GM08714 (cell line): ENCODE data around the gene ERP44.
"Not testable (repeated sequence)": the region's sequence is repeated elsewhere in the genome, so short reads cannot be mapped to it uniquely, and the experiment has no call there.

Source experiments
- H3K4me3 ChIP-seq: fragments of 200-500 bp; sonication (Bioruptor generic); 2 replicates; pipeline ENCODE4 v1.5.1; 2014; ENCODE audit warnings: mild to moderate bottlenecking, low read length, inconsistent platforms
- ZNF274 ChIP-seq: IDR thresholded peaks from 2 replicates; pipeline ENCODE4 v1.6.1; 2012; ENCODE audit warnings: mild to moderate bottlenecking, low read depth, low read length

Gene ERP44

GRCh38 chr9:100112677-100113336, 14.0 kb upstream of the ERP44 start:
- no peak for TF ChIP-seq ZNF274
- H3K4me3 ChIP-seq, result no peak overlapping the region

GRCh38 chr9:100111235-100111634, 12.4 kb upstream of the ERP44 start:
- no peak for TF ChIP-seq ZNF274
- H3K4me3 ChIP-seq, result no peak overlapping the region

- TF ChIP-seq ZNF274, result no peak
These were observed 9.8 kb upstream of the ERP44 start for GRCh38 chr9:100108559-100108958.

GRCh38 chr9:100106616-100107015, 7.8 kb upstream of the ERP44 start:
- no peak for TF ChIP-seq ZNF274
- no peak overlapping the region for H3K4me3 ChIP-seq

More at GRCh38 chr9:100108559-100108958, 9.8 kb upstream of the ERP44 start:
- no peak overlapping the region for H3K4me3 ChIP-seq

GRCh38 chr9:100105861-100106260, 7.1 kb upstream of the ERP44 start:
- TF ChIP-seq ZNF274, result no peak
- no peak overlapping the region for H3K4me3 ChIP-seq

GRCh38 chr9:100104314-100104713, 5.5 kb upstream of the ERP44 start:
- no peak for TF ChIP-seq ZNF274
- H3K4me3 ChIP-seq, result no peak overlapping the region

GRCh38 chr9:100101608-100102007, 2.8 kb upstream of the ERP44 start:
- no peak overlapping the region for H3K4me3 ChIP-seq
- no peak for TF ChIP-seq ZNF274

GRCh38 chr9:100100146-100100667, 1.4 kb upstream of the ERP44 start:
- TF ChIP-seq ZNF274, result no peak
- H3K4me3 ChIP-seq, result peak overlapping the region; percentile 76; the same call in 1 of the 2 replicates

- H3K4me3 ChIP-seq, result peak overlapping the region; percentile 76
- TF ChIP-seq ZNF274, result no peak
These were observed 882 bp upstream of the ERP44 start for GRCh38 chr9:100099722-100100042.

- peak overlapping the region; percentile 76 for H3K4me3 ChIP-seq
- TF ChIP-seq ZNF274, result no peak
These were observed 534 bp downstream of the ERP44 start for GRCh38 chr9:100098046-100098886.

- TF ChIP-seq ZNF274, result no peak
- no peak overlapping the region; the same call in 1 of the 2 replicates for H3K4me3 ChIP-seq
These were observed 2.4 kb downstream of the ERP44 start for GRCh38 chr9:100096378-100096916.

GRCh38 chr9:100094411-100094810, 4.4 kb downstream of the ERP44 start:
- H3K4me3 ChIP-seq, result not testable (repeated sequence)

- no peak overlapping the region for H3K4me3 ChIP-seq
- TF ChIP-seq ZNF274, result no peak
These were observed 6.7 kb downstream of the ERP44 start for GRCh38 chr9:100092066-100092465.

GRCh38 chr9:100091650-100092049, 7.2 kb downstream of the ERP44 start:
- H3K4me3 ChIP-seq, result no peak overlapping the region
- no peak for TF ChIP-seq ZNF274

- H3K4me3 ChIP-seq, result no peak overlapping the region
- TF ChIP-seq ZNF274, result no peak
These were observed 7.9 kb downstream of the ERP44 start for GRCh38 chr9:100090880-100091279.
